IMR-90 (cell line): ENCODE data around the gene PJA1. TPM values are rescaled to one million over a fixed set of nuclear protein-coding genes. Genes with fewer than 3 reads are reported as not detected.

Experiments
- ATAC-seq: fragments of 200-7000 bp; cut with Tn5 transposase; 2 replicates; pipeline ENCODE4 v1.9.1; 2020; ENCODE audit warnings: low read depth, mild to moderate bottlenecking, moderate library complexity
- BruUV-seq: library from RNA; stranded (reverse); fragments of 400-500 nt; replicated peaks from 2 replicates; lab custom pipeline; 2021; lab: Mats Ljungman, UMichigan
- CTCF ChIA-PET: fragments of 300-600 bp; formaldehyde crosslinking; extraction: SDS; loops from one replicate; lab custom pipeline; 2021; ENCODE audit warnings: antibody characterized with exemption; lab: Yijun Ruan, JAX
- POLR2A ChIA-PET: fragments of 300-600 bp; sonication (Branson Sonifier 250); formaldehyde crosslinking; loops from one replicate; lab custom pipeline; 2022; ENCODE audit warnings: antibody characterized with exemption; ENCODE audit not compliant: unreplicated experiment; lab: Charles Lee
- DNase-seq: peaks from one replicate; pipeline ENCODE4 v3.0.0; 2013
- H2AFZ ChIP-seq: replicated peaks from 2 replicates; pipeline ENCODE3; 2013; ENCODE audit warnings: low read length, mild to moderate bottlenecking; ENCODE audit not compliant: poor library complexity
- H2AK5ac ChIP-seq: 2 replicates; pipeline ENCODE4 v1.6.1; 2013; ENCODE audit warnings: low read depth, low read length, inconsistent platforms
- H2AK9ac ChIP-seq: replicated peaks from 2 replicates; pipeline ENCODE3; 2013; ENCODE audit warnings: mild to moderate bottlenecking, low read depth, low read length, moderate library complexity; ENCODE audit not compliant: poor library complexity
- H2BK120ac ChIP-seq: 2 replicates; pipeline ENCODE4 v1.6.1; 2013; ENCODE audit warnings: low read depth, low read length, inconsistent platforms
- H2BK15ac ChIP-seq: 3 replicates; pipeline ENCODE4 v1.6.1; 2013; ENCODE audit warnings: low read depth, low read length, inconsistent platforms
- H2BK20ac ChIP-seq: 2 replicates; pipeline ENCODE4 v1.6.1; 2013; ENCODE audit warnings: low read depth, mild to moderate bottlenecking, inconsistent platforms, low read length, moderate library complexity
- H2BK5ac ChIP-seq: 2 replicates; pipeline ENCODE4 v1.6.1; 2013; ENCODE audit warnings: mild to moderate bottlenecking, low read depth, low read length, inconsistent platforms; ENCODE audit not compliant: poor library complexity, severe bottlenecking
- H3K14ac ChIP-seq: replicated peaks from 2 replicates; pipeline ENCODE4 v1.6.1; 2013; ENCODE audit warnings: low read depth, low read length, inconsistent platforms
- H3K18ac ChIP-seq: 2 replicates; pipeline ENCODE4 v1.6.1; 2013; ENCODE audit warnings: low read depth, low read length, control low read depth
- H3K23ac ChIP-seq: 2 replicates; pipeline ENCODE4 v1.6.1; 2013; ENCODE audit warnings: low read depth, low read length, inconsistent platforms
- H3K27ac ChIP-seq: 2 replicates; pipeline ENCODE4 v1.5.1; 2013; ENCODE audit warnings: mild to moderate bottlenecking, control low read depth, low read length; ENCODE audit not compliant: insufficient read depth
- H3K27me3 ChIP-seq: 2 replicates; pipeline ENCODE4 v1.6.1; 2013; ENCODE audit warnings: low read length; ENCODE audit not compliant: control insufficient read depth, insufficient read depth
- H3K36me3 ChIP-seq: 2 replicates; pipeline ENCODE4 v1.6.1; 2013; ENCODE audit warnings: low read length, mixed read lengths; ENCODE audit not compliant: control insufficient read depth, insufficient read depth
- H3K4ac ChIP-seq: 2 replicates; pipeline ENCODE4 v1.6.1; 2013; ENCODE audit warnings: low read depth, low read length, inconsistent platforms
- H3K4me1 ChIP-seq: 2 replicates; pipeline ENCODE4 v1.6.1; 2013; ENCODE audit warnings: low read length, mixed read lengths; ENCODE audit not compliant: control insufficient read depth, insufficient read depth
- H3K4me2 ChIP-seq: 2 replicates; pipeline ENCODE4 v1.6.1; 2013; ENCODE audit warnings: low read depth, mild to moderate bottlenecking, control low read depth, low read length, moderate library complexity
- H3K4me3 ChIP-seq: 2 replicates; pipeline ENCODE4 v1.5.1; 2013; ENCODE audit warnings: low read depth, mild to moderate bottlenecking, control low read depth, low read length, moderate library complexity; ENCODE audit not compliant: insufficient read depth
- H3K56ac ChIP-seq: 2 replicates; pipeline ENCODE4 v1.6.1; 2013; ENCODE audit warnings: low read length, inconsistent platforms; ENCODE audit not compliant: insufficient read depth; ENCODE audit errors: extremely low read depth
- H3K79me1 ChIP-seq, 2 experiments: 2 replicates each; pipeline ENCODE4 v1.6.1; 2013; ENCODE audit warnings: low read length in 2 of 2, inconsistent platforms in 1 of 2, low read depth in 1 of 2
- H3K9ac ChIP-seq: 2 replicates; pipeline ENCODE4 v1.6.1; 2013; ENCODE audit warnings: low read depth, low read length, control low read depth
- H3K9me1 ChIP-seq: 2 replicates; pipeline ENCODE4 v1.6.1; 2013; ENCODE audit warnings: low read length, inconsistent platforms; ENCODE audit not compliant: insufficient read depth
- H3K9me3 ChIP-seq: 2 replicates; pipeline ENCODE4 v1.6.1; 2013; ENCODE audit warnings: low read length; ENCODE audit not compliant: control insufficient read depth, insufficient read depth
- H4K20me1 ChIP-seq: 2 replicates; pipeline ENCODE4 v1.6.1; 2013; ENCODE audit warnings: low read length, inconsistent platforms; ENCODE audit not compliant: insufficient read depth
- H4K5ac ChIP-seq: 2 replicates; pipeline ENCODE4 v1.6.1; 2013; ENCODE audit warnings: mild to moderate bottlenecking, low read depth, low read length, control low read depth
- H4K8ac ChIP-seq, 2 experiments: 2 replicates each; pipeline ENCODE4 v1.6.1; 2013; ENCODE audit warnings: low read depth in 2 of 2, low read length in 2 of 2, control low read depth in 1 of 2, inconsistent platforms in 1 of 2
- H4K91ac ChIP-seq: 2 replicates; pipeline ENCODE4 v1.6.1; 2013; ENCODE audit warnings: low read depth, low read length, inconsistent platforms; ENCODE audit not compliant: insufficient read depth
- BHLHE40 ChIP-seq: fragments of 150-350 bp; IDR thresholded peaks from 2 replicates; pipeline ENCODE4 v1.6.1; 2016; ENCODE audit warnings: mild to moderate bottlenecking, low read depth, low read length
- CEBPB ChIP-seq: IDR thresholded peaks from 2 replicates; pipeline ENCODE4 v1.6.1; 2012; ENCODE audit warnings: low read depth, low read length, improper control_type of control experiment
- CHD1 ChIP-seq: IDR thresholded peaks from 2 replicates; pipeline ENCODE4 v1.6.1; 2012; ENCODE audit warnings: low read depth, low read length, improper control_type of control experiment
- CTCF ChIP-seq: conservative IDR thresholded peaks from 2 replicates; pipeline ENCODE4 v1.5.1; 2012; ENCODE audit warnings: mild to moderate bottlenecking, low read depth, low read length, improper control_type of control experiment
- FOS ChIP-seq: fragments of 150-350 bp; IDR thresholded peaks from 2 replicates; pipeline ENCODE4 v1.6.1; 2016; ENCODE audit warnings: low read depth, low read length
- MAFK ChIP-seq: IDR thresholded peaks from 2 replicates; pipeline ENCODE4 v1.6.1; 2012; ENCODE audit warnings: low read depth, low read length, improper control_type of control experiment
- NFE2L2 ChIP-seq: fragments of 150-350 bp; IDR thresholded peaks from 2 replicates; pipeline ENCODE4 v1.6.1; 2016; ENCODE audit warnings: low read depth, mild to moderate bottlenecking, low read length
- POLR2A ChIP-seq: IDR thresholded peaks from 2 replicates; pipeline ENCODE4 v1.6.1; 2012; ENCODE audit warnings: mild to moderate bottlenecking, low read depth, low read length
- RAD21 ChIP-seq: IDR thresholded peaks from 2 replicates; pipeline ENCODE4 v1.6.1; 2012; ENCODE audit warnings: low read length, improper control_type of control experiment
- RCOR1 ChIP-seq: IDR thresholded peaks from 2 replicates; pipeline ENCODE4 v1.6.1; 2012; ENCODE audit warnings: mild to moderate bottlenecking, low read length, improper control_type of control experiment; ENCODE audit not compliant: insufficient replicate concordance
- RFX5 ChIP-seq: IDR thresholded peaks from 2 replicates; pipeline ENCODE4 v1.8.0; 2012; ENCODE audit warnings: low read depth, mild to moderate bottlenecking, low read length, moderate library complexity
- SMC3 ChIP-seq: fragments of 150-350 bp; IDR thresholded peaks from 2 replicates; pipeline ENCODE4 v1.6.1; 2016; ENCODE audit warnings: low read depth, mild to moderate bottlenecking, antibody characterized with exemption, low read length, moderate library complexity
- USF2 ChIP-seq: fragments of 150-350 bp; IDR thresholded peaks from 2 replicates; pipeline ENCODE4 v1.6.1; 2017; ENCODE audit warnings: mild to moderate bottlenecking, antibody characterized with exemption, low read length, low read depth
- WGBS, 2 experiments: methylation state at CpG; one replicate each; pipeline versions ENCODE4 v1.1.5 to v1.1.7; 2013; ENCODE audit warnings: missing lambda C conversion rate in 2 of 2; ENCODE audit not compliant: insufficient read length in 1 of 2; ENCODE audit errors: extremely low coverage in 2 of 2; 5-methylcytosine and 5-hydroxymethylcytosine counted together
- dilution Hi-C: fragments of 300-500 bp; cut with HindIII; formaldehyde crosslinking; loops from one replicate; pipeline ENCODE4 v1.14.3; 2018; ENCODE audit warnings: low sequenced_read_pairs; ENCODE audit not compliant: unreplicated experiment
- in situ Hi-C: fragments of 300-500 bp; cut with MboI; formaldehyde crosslinking; loops from 3 replicates; pipeline ENCODE4 v1.14.3; 2019; ENCODE audit warnings: low sequenced_read_pairs, inconsistent platforms, mixed read lengths
- intact Hi-C: fragments of 100-400 bp; cut with micrococcal nuclease; formaldehyde crosslinking; loops from 2 replicates; pipeline ENCODE4 v1.10.0; 2022
- polyA plus RNA-seq, 3 experiments: library from polyadenylated mRNA; depleted of rRNA; stranded (reverse); fragments of >200 nt; gene quantifications; 2 replicates each; pipeline ENCODE4 v1.2.3, GENCODE V29; 2012; ENCODE audit warnings: low replicate concordance in 1 of 3
- total RNA-seq: library from RNA; depleted of rRNA; stranded (reverse); fragments of >200 nt; gene quantifications from 2 replicates; pipeline ENCODE4 v1.2.3, GENCODE V29; 2012

Gene PJA1
- total and polyA plus RNA-seq, 2 of the 4 experiments (the other 2 are of a cell fraction) = 15.1 to 24.4 TPM

GRCh38 chrX:69130439-69130838 lies 34.8 kb downstream of the PJA1 start:
- H4K8ac ChIP-seq = no peak overlapping the region
- no peak overlapping the region for H2BK5ac ChIP-seq
- H4K91ac ChIP-seq = no peak overlapping the region
- no peaks in the 10 kb centered on the region for H4K20me1 ChIP-seq
- H3K4me2 ChIP-seq = no peak overlapping the region
- H2BK120ac ChIP-seq = no peak overlapping the region
- no peaks in the 10 kb centered on the region for H3K9me3 ChIP-seq
- no peak overlapping the region for H3K4me3 ChIP-seq
- POLR2A ChIA-PET = no interaction called here
- WGBS, 2 experiments = no CpG with 5 or more reads among the region's 2 CpGs
- dilution Hi-C loops = no loop called here
- no peak overlapping the region for H3K9ac ChIP-seq
- no peak overlapping the region for H3K14ac ChIP-seq
- no peak overlapping the region for H2AK9ac ChIP-seq
- DNase-seq (no peak), ATAC-seq (no peak)
- no peak overlapping the region for H2BK15ac ChIP-seq
- no peak overlapping the region for H3K27ac ChIP-seq
- TF ChIP-seq CHD1 = no peak
- no peak for TF ChIP-seq RFX5
- TF ChIP-seq POLR2A = no peak
- no peak for TF ChIP-seq NFE2L2
- TF ChIP-seq RAD21 = no peak
- TF ChIP-seq CEBPB = no peak
- TF ChIP-seq BHLHE40 = no peak
- no peak for TF ChIP-seq FOS
- TF ChIP-seq RCOR1 = no peak
- no peak for TF ChIP-seq CTCF
- no peak for TF ChIP-seq SMC3
- TF ChIP-seq MAFK = no peak
- TF ChIP-seq USF2 = no peak
- no peak overlapping the region for H2AK5ac ChIP-seq
- peaks cover 13% of the 10 kb centered on the region for H3K4me1 ChIP-seq
- no peak overlapping the region for H2AFZ ChIP-seq
- no peak overlapping the region for H3K56ac ChIP-seq
- H3K23ac ChIP-seq = no peak overlapping the region
- no peaks in the 10 kb centered on the region for H3K36me3 ChIP-seq
- no peak overlapping the region for H2BK20ac ChIP-seq
- CTCF ChIA-PET = interaction anchor here (1.2 kb wide), 1 partner anchor 302 kb away, joined by 4 read pairs; the partner anchor contains the start of gene EFNB1
- H4K5ac ChIP-seq = no peak overlapping the region
- no peak overlapping the region for H3K18ac ChIP-seq
- intact Hi-C loops = loop anchor here (10.0 kb wide), 1 partner anchor 94 kb away; no protein-coding TSS in a partner anchor
- no peaks in the 10 kb centered on the region for H3K79me1 ChIP-seq
- 0 out of 2 replicates have a peak, but pooled peaks cover 7% of the 10 kb centered on the region for H3K9me1 ChIP-seq
- in situ Hi-C loops = no loop called here
- peaks cover 20% of the 10 kb centered on the region; the same call in 1 of the 2 replicates for H3K27me3 ChIP-seq
- no TSS peak for BruUV-seq
- no peak overlapping the region for H3K4ac ChIP-seq
